H9 (cell line): ENCODE results near the gene IMMP2L. TPM values are rescaled to one million over a fixed set of nuclear protein-coding genes. Genes with fewer than 3 reads are reported as not detected.

Experiments
- DNase-seq: peaks from one replicate; pipeline ENCODE4 v3.0.0-alpha.2; 2017
- H2AFZ ChIP-seq: one replicate; pipeline ENCODE4 v1.6.1; 2013; ENCODE audit warnings: mild to moderate bottlenecking, low read length, control low read depth, moderate library complexity
- H2AK5ac ChIP-seq: 2 replicates; pipeline ENCODE4 v1.6.1; 2013; ENCODE audit warnings: low read length, control low read depth, mixed read lengths; ENCODE audit not compliant: insufficient read length
- H2BK120ac ChIP-seq: one replicate; pipeline ENCODE4 v1.6.1; 2013; ENCODE audit warnings: low read depth, mild to moderate bottlenecking, low read length, control low read depth, inconsistent platforms; ENCODE audit not compliant: poor library complexity, severe bottlenecking
- H2BK12ac ChIP-seq: 2 replicates; pipeline ENCODE4 v1.6.1; 2013; ENCODE audit warnings: low read length, control low read depth, mixed read lengths, low read depth; ENCODE audit not compliant: insufficient read length
- H2BK15ac ChIP-seq: 2 replicates; pipeline ENCODE4 v1.6.1; 2013; ENCODE audit warnings: low read depth, low read length, control low read depth
- H2BK20ac ChIP-seq: one replicate; pipeline ENCODE4 v1.6.1; 2013; ENCODE audit warnings: low read depth, mild to moderate bottlenecking, low read length, control low read depth, inconsistent platforms; ENCODE audit not compliant: poor library complexity, severe bottlenecking
- H2BK5ac ChIP-seq: 2 replicates; pipeline ENCODE4 v1.6.1; 2013; ENCODE audit warnings: low read length, control low read depth, mixed read lengths; ENCODE audit not compliant: insufficient read length
- H3K14ac ChIP-seq: 2 replicates; pipeline ENCODE4 v1.6.1; 2013; ENCODE audit warnings: low read length, control low read depth; ENCODE audit not compliant: insufficient read depth
- H3K18ac ChIP-seq: 2 replicates; pipeline ENCODE4 v1.6.1; 2013; ENCODE audit warnings: low read depth, mild to moderate bottlenecking, mixed read lengths, low read length, control low read depth; ENCODE audit not compliant: insufficient read length
- H3K23ac ChIP-seq: 2 replicates; pipeline ENCODE4 v1.6.1; 2013; ENCODE audit warnings: low read length, control low read depth, mixed read lengths, low read depth; ENCODE audit not compliant: insufficient read length
- H3K23me2 ChIP-seq: 2 replicates; pipeline ENCODE4 v1.6.1; 2013; ENCODE audit warnings: low read depth, mild to moderate bottlenecking, mixed read lengths, low read length, control low read depth; ENCODE audit not compliant: insufficient read length, poor library complexity, severe bottlenecking
- H3K27ac ChIP-seq: 2 replicates; pipeline ENCODE4 v1.5.1; 2013; ENCODE audit warnings: low read length, control low read depth, mixed read lengths, low read depth; ENCODE audit not compliant: insufficient read length
- H3K27me3 ChIP-seq: 2 replicates; pipeline ENCODE4 v1.6.1; 2013; ENCODE audit warnings: low read length, control low read depth, inconsistent platforms; ENCODE audit not compliant: insufficient read depth
- H3K4ac ChIP-seq: 2 replicates; pipeline ENCODE4 v1.6.1; 2013; ENCODE audit warnings: low read depth, mild to moderate bottlenecking, control low read depth, inconsistent platforms, low read length, moderate library complexity
- H3K4me1 ChIP-seq: 2 replicates; pipeline ENCODE4 v1.6.1; 2013; ENCODE audit warnings: low read length, control low read depth, inconsistent platforms; ENCODE audit not compliant: insufficient read depth
- H3K4me2 ChIP-seq: 2 replicates; pipeline ENCODE4 v1.6.1; 2013; ENCODE audit warnings: low read length, control low read depth, mixed read lengths; ENCODE audit not compliant: insufficient read length, insufficient read depth
- H3K56ac ChIP-seq: 2 replicates; pipeline ENCODE4 v1.6.1; 2013; ENCODE audit warnings: low read depth, mild to moderate bottlenecking, mixed read lengths, low read length, control low read depth; ENCODE audit not compliant: insufficient read length
- H3K79me1 ChIP-seq: 2 replicates; pipeline ENCODE4 v1.6.1; 2013; ENCODE audit warnings: low read depth, mild to moderate bottlenecking, moderate library complexity, low read length, control low read depth, inconsistent platforms; ENCODE audit not compliant: insufficient read depth, poor library complexity, severe bottlenecking
- H3K79me2 ChIP-seq: 2 replicates; pipeline ENCODE4 v1.6.1; 2013; ENCODE audit warnings: low read length, control low read depth, inconsistent platforms; ENCODE audit not compliant: insufficient read depth
- H3K9ac ChIP-seq: 2 replicates; pipeline ENCODE4 v1.6.1; 2013; ENCODE audit warnings: low read length, control low read depth, mixed read lengths; ENCODE audit not compliant: insufficient read length; ENCODE audit errors: extremely low read depth
- H3K9me3 ChIP-seq: one replicate; pipeline ENCODE4 v1.6.1; 2013; ENCODE audit warnings: low read depth, low read length, inconsistent platforms; ENCODE audit not compliant: control insufficient read depth
- H3T11ph ChIP-seq: one replicate; pipeline ENCODE4 v1.6.1; 2013; ENCODE audit warnings: mild to moderate bottlenecking, low read length, control low read depth, inconsistent platforms
- H4K20me1 ChIP-seq: one replicate; pipeline ENCODE4 v1.6.1; 2013; ENCODE audit not compliant: control insufficient read depth, insufficient read length, insufficient read depth
- H4K5ac ChIP-seq: 2 replicates; pipeline ENCODE4 v1.6.1; 2013; ENCODE audit warnings: low read depth, mild to moderate bottlenecking, mixed read lengths, low read length, control low read depth; ENCODE audit not compliant: insufficient read length
- H4K8ac ChIP-seq: replicated peaks from 2 replicates; pipeline ENCODE4 v1.6.1; 2013; ENCODE audit warnings: low read length, control low read depth, mixed read lengths, low read depth; ENCODE audit not compliant: insufficient read length
- H4K91ac ChIP-seq: 2 replicates; pipeline ENCODE4 v1.6.1; 2013; ENCODE audit warnings: low read depth, mild to moderate bottlenecking, moderate library complexity, mixed read lengths, low read length, control low read depth; ENCODE audit not compliant: insufficient read length
- H3K27ac Mint-ChIP-seq, 3 experiments: 2 replicates in 2 of 3; 3 replicates in 1 of 3; pipeline ENCODE4 v1.8.0; 2020 to 2021; ENCODE audit warnings: mixed read lengths in 3 of 3, mild to moderate bottlenecking in 1 of 3, moderate library complexity in 1 of 3
- H3K27me3 Mint-ChIP-seq: 2 replicates; pipeline ENCODE4 v1.8.0; 2021; ENCODE audit warnings: low read depth, mild to moderate bottlenecking, moderate library complexity, mixed read lengths
- H3K36me3 Mint-ChIP-seq, 3 experiments: 2 replicates in 2 of 3; 3 replicates in 1 of 3; pipeline ENCODE4 v1.8.0; 2020 to 2021; ENCODE audit warnings: low read depth in 3 of 3, mixed read lengths in 3 of 3; ENCODE audit not compliant: insufficient read depth in 1 of 3
- H3K4me1 Mint-ChIP-seq, 2 experiments: 2 replicates each; pipeline ENCODE4 v1.8.0; 2020; ENCODE audit warnings: mixed read lengths in 2 of 2
- H3K4me3 Mint-ChIP-seq, 2 experiments: 2 replicates in 1 of 2; 3 replicates in 1 of 2; pipeline ENCODE4 v1.8.0; 2020 to 2021; ENCODE audit warnings: mild to moderate bottlenecking in 2 of 2, mixed read lengths in 2 of 2, moderate library complexity in 1 of 2
- H3K9me3 Mint-ChIP-seq, 2 experiments: 2 replicates in 1 of 2; 3 replicates in 1 of 2; pipeline ENCODE4 v1.8.0; 2020; ENCODE audit warnings: mild to moderate bottlenecking in 2 of 2, mixed read lengths in 2 of 2, moderate library complexity in 1 of 2
- total RNA-seq: library from RNA; stranded (reverse); gene quantifications from 2 replicates; pipeline ENCODE4 v1.2.1, GENCODE V29; 2021
- TF ChIP-seq, protein P1 (sequence below): fragments of 200-600 bp; sonication (generic); conservative IDR thresholded peaks from 3 replicates; pipeline ENCODE4 v1.8.0; 2021; ENCODE audit warnings: antibody characterized with exemption, mild to moderate bottlenecking

Gene IMMP2L
- total RNA-seq, 1 experiment from 2014 or later = 14.7 TPM

GRCh38 chr7:110854166-110854565, 708.1 kb downstream of the IMMP2L start:
- Histone ChIP-seq H3K9ac (no peak overlapping the region), H2BK12ac (no peak overlapping the region), H4K91ac (no peak overlapping the region), H4K20me1 (no peaks in the 10 kb centered on the region), H3K27ac (no peak overlapping the region), H4K8ac (no peak overlapping the region), H2BK15ac (no peak overlapping the region), H3K9me3 (no peaks in the 10 kb centered on the region), H3K79me1 (no peaks in the 10 kb centered on the region), H3K27me3 (no peaks in the 10 kb centered on the region), H3K4me1 (no peaks in the 10 kb centered on the region; the same call in 1 of the 2 replicates), H3K4ac (no peak overlapping the region), H3K14ac (no peak overlapping the region), H2AFZ (no peak overlapping the region), H2AK5ac (no peak overlapping the region), H2BK5ac (no peak overlapping the region), H3K23ac (no peak overlapping the region), H3K56ac (no peak overlapping the region), H3K23me2 (no peaks in the 10 kb centered on the region), H3K4me2 (no peak overlapping the region), H3K79me2 (no peaks in the 10 kb centered on the region), H2BK20ac (no peak overlapping the region), H3K18ac (no peak overlapping the region), H2BK120ac (no peak overlapping the region), H3T11ph (no peak overlapping the region), H4K5ac (no peak overlapping the region)
- H3K27me3 Mint-ChIP-seq = no peaks in the 10 kb centered on the region
- H3K36me3 Mint-ChIP-seq = peaks cover 0 to 14% (median 6%) of the 10 kb centered on the region in 3 experiments; a peak in 5 of 7 replicates
- peaks cover 10 to 11% of the 10 kb centered on the region in 2 experiments; a peak in 3 of 5 replicates for H3K9me3 Mint-ChIP-seq
- H3K4me1 Mint-ChIP-seq = peaks cover 24 to 37% of the 10 kb centered on the region in 2 experiments
- TF ChIP-seq, protein P1, sequence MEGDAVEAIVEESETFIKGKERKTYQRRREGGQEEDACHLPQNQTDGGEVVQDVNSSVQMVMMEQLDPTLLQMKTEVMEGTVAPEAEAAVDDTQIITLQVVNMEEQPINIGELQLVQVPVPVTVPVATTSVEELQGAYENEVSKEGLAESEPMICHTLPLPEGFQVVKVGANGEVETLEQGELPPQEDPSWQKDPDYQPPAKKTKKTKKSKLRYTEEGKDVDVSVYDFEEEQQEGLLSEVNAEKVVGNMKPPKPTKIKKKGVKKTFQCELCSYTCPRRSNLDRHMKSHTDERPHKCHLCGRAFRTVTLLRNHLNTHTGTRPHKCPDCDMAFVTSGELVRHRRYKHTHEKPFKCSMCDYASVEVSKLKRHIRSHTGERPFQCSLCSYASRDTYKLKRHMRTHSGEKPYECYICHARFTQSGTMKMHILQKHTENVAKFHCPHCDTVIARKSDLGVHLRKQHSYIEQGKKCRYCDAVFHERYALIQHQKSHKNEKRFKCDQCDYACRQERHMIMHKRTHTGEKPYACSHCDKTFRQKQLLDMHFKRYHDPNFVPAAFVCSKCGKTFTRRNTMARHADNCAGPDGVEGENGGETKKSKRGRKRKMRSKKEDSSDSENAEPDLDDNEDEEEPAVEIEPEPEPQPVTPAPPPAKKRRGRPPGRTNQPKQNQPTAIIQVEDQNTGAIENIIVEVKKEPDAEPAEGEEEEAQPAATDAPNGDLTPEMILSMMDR = no peak
- no peak overlapping the region for H3K4me3 Mint-ChIP-seq
- no peak for DNase-seq
- no peak overlapping the region for H3K27ac Mint-ChIP-seq
